Liver (tissue), 9 donors: Measurements from ENCODE around the gene DGCR8. TPM values are rescaled to one million over a fixed set of nuclear protein-coding genes. Genes with fewer than 3 reads are reported as not detected.

ENCODE experiments used
- DNase-seq: peaks from one replicate; pipeline ENCODE4 v3.0.0-alpha.2; 2017; ENCODE audit warnings: low spot score
- H3K27ac ChIP-seq, 2 donors: one replicate each; pipeline ENCODE4 v1.7.0; 2013; ENCODE audit warnings: inconsistent platforms in 2 of 2, low read length in 2 of 2, control low read depth in 1 of 2, low read depth in 1 of 2, mild to moderate bottlenecking in 1 of 2
- H3K27me3 ChIP-seq, 4 donors: one replicate each; pipeline versions ENCODE4 v1.6.1 to v1.7.0; 2013; ENCODE audit warnings: low read length in 3 of 4, inconsistent platforms in 1 of 4, mild to moderate bottlenecking in 1 of 4, moderate library complexity in 1 of 4; ENCODE audit not compliant: control insufficient read depth in 4 of 4, insufficient read depth in 4 of 4
- H3K36me3 ChIP-seq, 4 donors: one replicate each; pipeline versions ENCODE4 v1.6.1 to v1.7.0; 2013; ENCODE audit warnings: low read length in 3 of 4, mild to moderate bottlenecking in 3 of 4, low read depth in 1 of 4, moderate library complexity in 1 of 4; ENCODE audit not compliant: control insufficient read depth in 4 of 4, insufficient read depth in 3 of 4
- H3K4me1 ChIP-seq, 4 donors: one replicate each; pipeline versions ENCODE4 v1.6.1 to v1.7.0; 2013; ENCODE audit warnings: low read length in 3 of 4, mild to moderate bottlenecking in 3 of 4, moderate library complexity in 1 of 4; ENCODE audit not compliant: control insufficient read depth in 4 of 4, insufficient read depth in 4 of 4
- H3K4me3 ChIP-seq, 3 donors: one replicate each; pipeline versions ENCODE4 v1.6.1 to v1.7.0; 2013; ENCODE audit warnings: low read length in 3 of 3, control low read depth in 1 of 3, low read depth in 1 of 3, mild to moderate bottlenecking in 1 of 3
- H3K9ac ChIP-seq, 2 donors: one replicate each; pipeline ENCODE4 v1.7.0; 2013; ENCODE audit warnings: low read length in 2 of 2, mild to moderate bottlenecking in 2 of 2, moderate library complexity in 2 of 2, control low read depth in 1 of 2, low read depth in 1 of 2
- H3K9me3 ChIP-seq, 4 donors: one replicate each; pipeline versions ENCODE4 v1.6.1 to v1.7.0; 2013; ENCODE audit warnings: low read length in 3 of 4; ENCODE audit not compliant: control insufficient read depth in 4 of 4
- EGR1 ChIP-seq, 2 donors: IDR thresholded peaks; 2 replicates each; pipeline ENCODE4 v1.6.1; 2016 to 2018; ENCODE audit warnings: antibody characterized with exemption in 2 of 2, low read depth in 2 of 2
- FOXA1 ChIP-seq: IDR thresholded peaks from 2 replicates; pipeline ENCODE4 v1.6.1; 2016; ENCODE audit warnings: antibody characterized with exemption
- FOXA2 ChIP-seq: IDR thresholded peaks from 2 replicates; pipeline ENCODE4 v1.6.1; 2016; ENCODE audit warnings: antibody characterized with exemption
- GABPA ChIP-seq, 2 donors: IDR thresholded peaks in 1 of 2; conservative IDR thresholded peaks in 1 of 2; 2 replicates each; pipeline ENCODE4 v1.6.1; 2016; ENCODE audit warnings: antibody characterized with exemption in 2 of 2, mild to moderate bottlenecking in 1 of 2, moderate library complexity in 1 of 2
- HNF4A ChIP-seq, 2 donors: conservative IDR thresholded peaks; 2 replicates each; pipeline ENCODE4 v1.6.1; 2016; ENCODE audit warnings: antibody characterized with exemption in 2 of 2, mild to moderate bottlenecking in 2 of 2
- HNF4G ChIP-seq: IDR thresholded peaks from 2 replicates; pipeline ENCODE4 v1.6.1; 2016; ENCODE audit warnings: antibody characterized with exemption
- JUND ChIP-seq, 2 donors: IDR thresholded peaks; 2 replicates each; pipeline ENCODE4 v1.6.1; 2016; ENCODE audit warnings: antibody characterized with exemption in 2 of 2
- NR2F2 ChIP-seq: IDR thresholded peaks from 2 replicates; pipeline ENCODE4 v1.6.1; 2016; ENCODE audit warnings: antibody characterized with exemption
- RAD21 ChIP-seq, 2 donors: IDR thresholded peaks; 2 replicates each; pipeline ENCODE4 v1.6.1; 2016; ENCODE audit warnings: antibody characterized with exemption in 2 of 2, mild to moderate bottlenecking in 2 of 2
- RXRA ChIP-seq, 2 donors: IDR thresholded peaks; 2 replicates each; pipeline ENCODE4 v1.6.1; 2017 to 2018; ENCODE audit warnings: antibody characterized with exemption in 2 of 2, mild to moderate bottlenecking in 1 of 2
- YY1 ChIP-seq: IDR thresholded peaks from 2 replicates; pipeline ENCODE4 v1.6.1; 2016; ENCODE audit warnings: antibody characterized with exemption, mild to moderate bottlenecking
- WGBS: extraction: QIAGEN DNeasy Blood & Tissue Kit; methylation state at CpG from one replicate; pipeline ENCODE4 v1.1.7; 2013; 5-methylcytosine and 5-hydroxymethylcytosine counted together
- polyA plus RNA-seq, 2 donors: library from polyadenylated mRNA; stranded (reverse) in 1 of 2; unstranded in 1 of 2; fragments of 200-250 nt in 1 of 2; fragments of >200 nt in 1 of 2; fragmentation: Nextera tagmentation in 1 of 2; extraction: Ambion mirVana in 1 of 2; gene quantifications; one replicate each; pipeline versions ENCODE4 v1.2.1 to v1.2.3, GENCODE V29; 2013 to 2015
- total RNA-seq, 2 donors: library from RNA; depleted of rRNA; stranded (reverse); fragments of >200 nt; gene quantifications; one replicate each; pipeline ENCODE4 v1.2.3, GENCODE V29; 2014
- TF ChIP-seq, protein P1 (sequence below): IDR thresholded peaks from 2 replicates; pipeline ENCODE4 v1.6.1; 2016; ENCODE audit warnings: antibody characterized with exemption
- TF ChIP-seq, protein P2 (sequence below): fragments of 150-350 bp; IDR thresholded peaks from 2 replicates; pipeline ENCODE4 v1.5.1; 2017; ENCODE audit warnings: improper control_type of control experiment, low read depth, low read length; ENCODE audit not compliant: missing input control
- TF ChIP-seq, protein P3 (sequence below): IDR thresholded peaks from 2 replicates; pipeline ENCODE4 v1.6.1; 2016; ENCODE audit warnings: antibody characterized with exemption
- TF ChIP-seq, protein P4 (sequence below): IDR thresholded peaks from 2 replicates; pipeline ENCODE4 v1.6.1; 2016; ENCODE audit warnings: antibody characterized with exemption
- TF ChIP-seq, protein P5 (sequence below): IDR thresholded peaks from 2 replicates; pipeline ENCODE4 v1.6.1; 2016; ENCODE audit warnings: antibody characterized with exemption, mild to moderate bottlenecking
- donor health status: healthy.
- donor health status: healthy.
- donor health status: healthy.
- donor health status: healthy.
- donor health status: healthy.

The DGCR8 gene
- total and polyA plus RNA-seq, 4 donors = 7.9 to 27.1 (median 15.8) TPM

DNA sequence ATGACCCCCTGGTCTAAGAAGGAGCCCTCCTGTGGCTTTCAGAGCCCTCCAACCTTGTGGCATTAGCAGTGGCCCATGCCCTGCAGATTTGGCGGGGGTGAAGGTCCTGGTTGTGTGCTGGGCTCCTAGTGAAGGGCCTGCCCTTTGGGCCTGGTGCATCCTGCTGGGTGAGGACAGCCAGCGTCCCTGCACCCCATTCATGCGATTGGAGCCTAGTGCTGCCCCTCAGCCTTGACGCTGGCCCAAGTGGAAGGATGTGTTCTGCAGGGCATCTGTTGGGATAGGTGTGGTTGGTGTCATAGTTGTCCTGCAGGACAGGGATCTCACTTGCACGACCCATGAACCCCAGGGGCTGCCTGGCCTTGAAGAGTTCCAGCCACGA is 28.1 kb upstream of the DGCR8 start:
- H3K9me3 ChIP-seq = no peaks in the 10 kb centered on the region
- TF ChIP-seq, protein P1, sequence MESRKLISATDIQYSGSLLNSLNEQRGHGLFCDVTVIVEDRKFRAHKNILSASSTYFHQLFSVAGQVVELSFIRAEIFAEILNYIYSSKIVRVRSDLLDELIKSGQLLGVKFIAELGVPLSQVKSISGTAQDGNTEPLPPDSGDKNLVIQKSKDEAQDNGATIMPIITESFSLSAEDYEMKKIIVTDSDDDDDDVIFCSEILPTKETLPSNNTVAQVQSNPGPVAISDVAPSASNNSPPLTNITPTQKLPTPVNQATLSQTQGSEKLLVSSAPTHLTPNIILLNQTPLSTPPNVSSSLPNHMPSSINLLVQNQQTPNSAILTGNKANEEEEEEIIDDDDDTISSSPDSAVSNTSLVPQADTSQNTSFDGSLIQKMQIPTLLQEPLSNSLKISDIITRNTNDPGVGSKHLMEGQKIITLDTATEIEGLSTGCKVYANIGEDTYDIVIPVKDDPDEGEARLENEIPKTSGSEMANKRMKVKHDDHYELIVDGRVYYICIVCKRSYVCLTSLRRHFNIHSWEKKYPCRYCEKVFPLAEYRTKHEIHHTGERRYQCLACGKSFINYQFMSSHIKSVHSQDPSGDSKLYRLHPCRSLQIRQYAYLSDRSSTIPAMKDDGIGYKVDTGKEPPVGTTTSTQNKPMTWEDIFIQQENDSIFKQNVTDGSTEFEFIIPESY = no peak
- TF ChIP-seq RXRA (IDR thresholded peaks at IDR 0.05) (no peak), JUND (IDR thresholded peaks at IDR 0.05) (no peak), RAD21 (IDR thresholded peaks at IDR 0.05) (no peak), FOXA2 (no peak), NR2F2 (no peak), HNF4G (no peak), EGR1 (IDR thresholded peaks at IDR 0.05; ENCODE audit: low read depth in 2 of 2) (no peak), GABPA (IDR thresholded peaks at IDR 0.05 in 1 of 2, conservative IDR thresholded peaks at IDR 0.05 in 1 of 2) (no peak)
- TF ChIP-seq, protein P2, sequence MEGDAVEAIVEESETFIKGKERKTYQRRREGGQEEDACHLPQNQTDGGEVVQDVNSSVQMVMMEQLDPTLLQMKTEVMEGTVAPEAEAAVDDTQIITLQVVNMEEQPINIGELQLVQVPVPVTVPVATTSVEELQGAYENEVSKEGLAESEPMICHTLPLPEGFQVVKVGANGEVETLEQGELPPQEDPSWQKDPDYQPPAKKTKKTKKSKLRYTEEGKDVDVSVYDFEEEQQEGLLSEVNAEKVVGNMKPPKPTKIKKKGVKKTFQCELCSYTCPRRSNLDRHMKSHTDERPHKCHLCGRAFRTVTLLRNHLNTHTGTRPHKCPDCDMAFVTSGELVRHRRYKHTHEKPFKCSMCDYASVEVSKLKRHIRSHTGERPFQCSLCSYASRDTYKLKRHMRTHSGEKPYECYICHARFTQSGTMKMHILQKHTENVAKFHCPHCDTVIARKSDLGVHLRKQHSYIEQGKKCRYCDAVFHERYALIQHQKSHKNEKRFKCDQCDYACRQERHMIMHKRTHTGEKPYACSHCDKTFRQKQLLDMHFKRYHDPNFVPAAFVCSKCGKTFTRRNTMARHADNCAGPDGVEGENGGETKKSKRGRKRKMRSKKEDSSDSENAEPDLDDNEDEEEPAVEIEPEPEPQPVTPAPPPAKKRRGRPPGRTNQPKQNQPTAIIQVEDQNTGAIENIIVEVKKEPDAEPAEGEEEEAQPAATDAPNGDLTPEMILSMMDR = no peak
- TF ChIP-seq, protein P3, sequence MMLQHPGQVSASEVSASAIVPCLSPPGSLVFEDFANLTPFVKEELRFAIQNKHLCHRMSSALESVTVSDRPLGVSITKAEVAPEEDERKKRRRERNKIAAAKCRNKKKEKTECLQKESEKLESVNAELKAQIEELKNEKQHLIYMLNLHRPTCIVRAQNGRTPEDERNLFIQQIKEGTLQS = no peak
- TF ChIP-seq, protein P4, sequence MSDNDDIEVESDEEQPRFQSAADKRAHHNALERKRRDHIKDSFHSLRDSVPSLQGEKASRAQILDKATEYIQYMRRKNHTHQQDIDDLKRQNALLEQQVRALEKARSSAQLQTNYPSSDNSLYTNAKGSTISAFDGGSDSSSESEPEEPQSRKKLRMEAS = no peak
- no peak overlapping the region for H3K9ac ChIP-seq
- no peak for DNase-seq
- 97% methylated on average over 6 of the region's 6 CpGs for WGBS
- no peaks in the 10 kb centered on the region for H3K4me1 ChIP-seq
- no peaks in the 10 kb centered on the region for H3K27me3 ChIP-seq
- no peak overlapping the region for H3K4me3 ChIP-seq
- H3K27ac ChIP-seq = no peak overlapping the region
- H3K36me3 ChIP-seq = peaks cover 13 to 44% (median 18%) of the 10 kb centered on the region in 4 donors

DNA sequence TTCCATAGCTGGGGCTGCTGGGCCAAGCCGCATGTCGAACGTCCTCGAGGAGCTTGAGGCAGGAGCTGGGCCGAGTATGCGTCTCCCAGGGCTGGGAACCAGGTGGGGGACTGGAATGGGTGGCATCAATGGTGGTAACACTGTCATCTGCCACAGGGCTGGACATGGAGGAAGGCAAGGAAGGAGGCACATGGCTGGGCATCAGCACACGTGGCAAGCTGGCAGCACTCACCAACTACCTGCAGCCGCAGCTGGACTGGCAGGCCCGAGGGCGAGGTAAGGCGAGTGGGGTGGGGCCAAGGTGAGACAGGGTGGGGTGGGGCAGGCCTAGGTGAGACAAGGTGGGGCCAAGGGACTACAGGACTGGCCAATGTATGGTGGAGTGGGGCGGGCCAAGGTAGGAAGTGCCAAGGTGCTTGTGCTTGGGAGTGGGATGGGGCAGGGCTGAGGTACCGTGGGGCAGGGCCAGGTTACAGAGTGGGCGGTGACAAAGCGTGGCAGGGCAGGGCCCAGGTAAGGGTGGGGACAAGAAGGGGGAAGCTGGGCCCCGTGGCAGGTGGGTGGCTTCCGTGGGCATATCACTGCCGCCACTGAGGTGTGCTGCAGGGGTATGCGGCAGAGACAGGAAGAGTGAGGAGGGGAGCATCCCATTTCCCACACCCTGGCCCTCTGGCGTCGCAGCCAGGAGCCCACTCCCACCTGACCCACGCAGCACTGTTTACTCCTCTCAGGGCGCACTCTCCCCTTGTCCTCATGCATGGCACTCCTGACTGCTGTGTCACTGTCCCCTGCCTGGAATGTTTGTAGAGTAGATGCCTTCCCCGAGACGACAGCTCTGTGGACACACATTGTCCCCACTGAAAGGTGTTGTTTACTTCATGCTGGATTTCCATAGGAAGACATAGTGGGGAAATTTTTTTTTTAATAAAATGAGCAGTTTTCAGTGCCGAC is 27.5 kb upstream of the DGCR8 start:
- H3K27ac ChIP-seq = no peak overlapping the region
- no peak overlapping the region for H3K4me3 ChIP-seq
- peaks cover 10 to 47% (median 18%) of the 10 kb centered on the region in 4 donors for H3K36me3 ChIP-seq
- no peaks in the 10 kb centered on the region for H3K27me3 ChIP-seq
- H3K9ac ChIP-seq = no peak overlapping the region
- WGBS = 90% methylated on average over 26 of the region's 26 CpGs
- H3K4me1 ChIP-seq = no peaks in the 10 kb centered on the region
- no peak for DNase-seq
- H3K9me3 ChIP-seq = no peaks in the 10 kb centered on the region
- TF ChIP-seq, protein P3 = no peak
- TF ChIP-seq RAD21 (IDR thresholded peaks at IDR 0.05) = no peak
- TF ChIP-seq, protein P5, sequence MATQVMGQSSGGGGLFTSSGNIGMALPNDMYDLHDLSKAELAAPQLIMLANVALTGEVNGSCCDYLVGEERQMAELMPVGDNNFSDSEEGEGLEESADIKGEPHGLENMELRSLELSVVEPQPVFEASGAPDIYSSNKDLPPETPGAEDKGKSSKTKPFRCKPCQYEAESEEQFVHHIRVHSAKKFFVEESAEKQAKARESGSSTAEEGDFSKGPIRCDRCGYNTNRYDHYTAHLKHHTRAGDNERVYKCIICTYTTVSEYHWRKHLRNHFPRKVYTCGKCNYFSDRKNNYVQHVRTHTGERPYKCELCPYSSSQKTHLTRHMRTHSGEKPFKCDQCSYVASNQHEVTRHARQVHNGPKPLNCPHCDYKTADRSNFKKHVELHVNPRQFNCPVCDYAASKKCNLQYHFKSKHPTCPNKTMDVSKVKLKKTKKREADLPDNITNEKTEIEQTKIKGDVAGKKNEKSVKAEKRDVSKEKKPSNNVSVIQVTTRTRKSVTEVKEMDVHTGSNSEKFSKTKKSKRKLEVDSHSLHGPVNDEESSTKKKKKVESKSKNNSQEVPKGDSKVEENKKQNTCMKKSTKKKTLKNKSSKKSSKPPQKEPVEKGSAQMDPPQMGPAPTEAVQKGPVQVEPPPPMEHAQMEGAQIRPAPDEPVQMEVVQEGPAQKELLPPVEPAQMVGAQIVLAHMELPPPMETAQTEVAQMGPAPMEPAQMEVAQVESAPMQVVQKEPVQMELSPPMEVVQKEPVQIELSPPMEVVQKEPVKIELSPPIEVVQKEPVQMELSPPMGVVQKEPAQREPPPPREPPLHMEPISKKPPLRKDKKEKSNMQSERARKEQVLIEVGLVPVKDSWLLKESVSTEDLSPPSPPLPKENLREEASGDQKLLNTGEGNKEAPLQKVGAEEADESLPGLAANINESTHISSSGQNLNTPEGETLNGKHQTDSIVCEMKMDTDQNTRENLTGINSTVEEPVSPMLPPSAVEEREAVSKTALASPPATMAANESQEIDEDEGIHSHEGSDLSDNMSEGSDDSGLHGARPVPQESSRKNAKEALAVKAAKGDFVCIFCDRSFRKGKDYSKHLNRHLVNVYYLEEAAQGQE = no peak
- TF ChIP-seq JUND (IDR thresholded peaks at IDR 0.05) = no peak
- TF ChIP-seq, protein P1 = no peak
- TF ChIP-seq GABPA (IDR thresholded peaks at IDR 0.05 in 1 of 2, conservative IDR thresholded peaks at IDR 0.05 in 1 of 2) = no peak
- no peak for TF ChIP-seq HNF4A (conservative IDR thresholded peaks at IDR 0.05)
- TF ChIP-seq RXRA (IDR thresholded peaks at IDR 0.05) = no peak
- TF ChIP-seq, protein P4 = no peak
- no peak for TF ChIP-seq FOXA1
- TF ChIP-seq YY1 = no peak
- TF ChIP-seq, protein P2 = no peak
- TF ChIP-seq HNF4G = no peak
